ENCODE data around the gene PRUNE2. TPM values are rescaled to one million over a fixed set of nuclear protein-coding genes. Genes with fewer than 3 reads are reported as not detected.

The PRUNE2 gene
- total RNA-seq, 1 donor from 2014 or later = 8.7 TPM

- DNase-seq (ENCODE audit: low read depth) (no peak), FAIRE-seq (no peak)
- H3K4me2 ChIP-seq (ENCODE audit: low read length) = no peak within 1 kb of the TSS
- H3K27ac Mint-ChIP-seq (ENCODE audit: unreplicated experiment) = no peak within 1 kb of the TSS
- H3K27me3 ChIP-seq (ENCODE audit: insufficient read depth, low read length) = no peaks in the 10 kb centered on the region
- H3K27ac ChIP-seq (ENCODE audit: low read depth, low read length) = no peak within 1 kb of the TSS
- H3K9me3 ChIP-seq (ENCODE audit: insufficient read depth, low read depth, low read length) = no peaks in the 10 kb centered on the region
- no peaks in the 10 kb centered on the region for H3K36me3 Mint-ChIP-seq (ENCODE audit: low read depth, unreplicated experiment)
- H3K9ac ChIP-seq (ENCODE audit: low read length) = no peak within 1 kb of the TSS
- H3K4me1 ChIP-seq (ENCODE audit: insufficient read depth, low read length) = no peaks in the 10 kb centered on the region
- H3K9me3 Mint-ChIP-seq (ENCODE audit: unreplicated experiment) = peaks cover 3% of the 10 kb centered on the region
- H3K79me2 ChIP-seq (ENCODE audit: insufficient read depth, low read length) = no peaks in the 10 kb centered on the region
- no peak within 1 kb of the TSS for H3K4me3 Mint-ChIP-seq (ENCODE audit: unreplicated experiment)
- no peaks in the 10 kb centered on the region for H3K36me3 ChIP-seq (ENCODE audit: insufficient read depth, low read length)
- peaks cover 1% of the 10 kb centered on the region for H3K27me3 Mint-ChIP-seq (ENCODE audit: low read depth, unreplicated experiment)
- no peak within 1 kb of the TSS for H2AFZ ChIP-seq (ENCODE audit: low read depth, low read length)
- H3K4me3 ChIP-seq (ENCODE audit: insufficient read depth, low read depth, low read length) = no peak within 1 kb of the TSS
- H4K20me1 ChIP-seq (ENCODE audit: insufficient read depth, low read length) = no peaks in the 10 kb centered on the region
- H3K4me1 Mint-ChIP-seq (ENCODE audit: low read depth, unreplicated experiment) = no peaks in the 10 kb centered on the region
- TF ChIP-seq EZH2 (IDR thresholded peaks at IDR 0.05; ENCODE audit: insufficient read depth, low read length) = no peak
Measured at GRCh38 chr9:76764138-76764537, 141.8 kb downstream of the PRUNE2 start, which contains the start of gene PCA3. TSS of gene PCA3 (plus strand) at chr9:76764438.

DNA sequence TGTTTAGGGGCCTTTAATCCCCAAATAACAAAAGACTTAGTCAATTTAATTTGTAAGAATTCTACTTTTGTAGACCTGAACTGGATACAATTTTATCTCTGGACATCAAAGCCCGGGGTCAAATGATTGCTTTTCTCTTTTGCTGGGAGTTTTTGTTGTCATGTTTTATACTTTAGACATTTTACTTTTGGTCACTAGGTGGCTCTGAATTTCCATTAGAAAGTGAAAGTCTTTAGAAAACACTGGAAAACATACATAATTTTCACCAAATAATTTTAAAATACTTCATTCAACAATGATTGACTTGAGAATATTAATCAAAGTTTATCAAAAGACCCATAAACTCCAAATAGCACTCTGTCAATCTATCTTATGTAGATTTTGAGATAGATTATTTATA is 144.5 kb downstream of the PRUNE2 start:
- FAIRE-seq = no peak

GRCh38 chr9:76759732-76760131 is 146.2 kb downstream of the PRUNE2 start:
- H3K4me2 ChIP-seq (ENCODE audit: low read length) = no peak overlapping the region
- no peaks in the 10 kb centered on the region for H3K36me3 Mint-ChIP-seq (ENCODE audit: low read depth, unreplicated experiment)
- H3K79me2 ChIP-seq (ENCODE audit: insufficient read depth, low read length) = no peaks in the 10 kb centered on the region
- no peaks in the 10 kb centered on the region for H3K36me3 ChIP-seq (ENCODE audit: insufficient read depth, low read length)
- H3K27me3 ChIP-seq (ENCODE audit: insufficient read depth, low read length) = no peaks in the 10 kb centered on the region
- H3K9me3 ChIP-seq (ENCODE audit: insufficient read depth, low read depth, low read length) = no peaks in the 10 kb centered on the region
- H3K4me1 Mint-ChIP-seq (ENCODE audit: low read depth, unreplicated experiment) = peaks cover 7% of the 10 kb centered on the region
- peaks cover 3% of the 10 kb centered on the region for H3K27me3 Mint-ChIP-seq (ENCODE audit: low read depth, unreplicated experiment)
- no peak for DNase-seq (ENCODE audit: low read depth)
- no peak overlapping the region for H3K4me3 Mint-ChIP-seq (ENCODE audit: unreplicated experiment)
- TF ChIP-seq CTCF (IDR thresholded peaks at IDR 0.05; ENCODE audit: insufficient read depth, low read depth, low read length) (no peak), EZH2 (IDR thresholded peaks at IDR 0.05; ENCODE audit: insufficient read depth, low read length) (no peak)
- H3K9me3 Mint-ChIP-seq (ENCODE audit: unreplicated experiment) = peaks cover 1% of the 10 kb centered on the region
- no peaks in the 10 kb centered on the region for H4K20me1 ChIP-seq (ENCODE audit: insufficient read depth, low read length)
- H3K27ac ChIP-seq (ENCODE audit: low read depth, low read length) = no peak overlapping the region
- no peak overlapping the region for H3K4me3 ChIP-seq (ENCODE audit: insufficient read depth, low read depth, low read length)
- no peak overlapping the region for H3K9ac ChIP-seq (ENCODE audit: low read length)
- no peak overlapping the region for H2AFZ ChIP-seq (ENCODE audit: low read depth, low read length)
- no peak for FAIRE-seq
- H3K4me1 ChIP-seq (ENCODE audit: insufficient read depth, low read length) = no peaks in the 10 kb centered on the region
- no peak overlapping the region for H3K27ac Mint-ChIP-seq (ENCODE audit: unreplicated experiment)

More for the DNA sequence above, 144.5 kb downstream of the PRUNE2 start:
- Histone ChIP-seq H4K20me1 (ENCODE audit: insufficient read depth, low read length) (no peaks in the 10 kb centered on the region), H3K27me3 (ENCODE audit: insufficient read depth, low read length) (no peaks in the 10 kb centered on the region), H3K36me3 (ENCODE audit: insufficient read depth, low read length) (no peaks in the 10 kb centered on the region), H2AFZ (ENCODE audit: low read depth, low read length) (no peak overlapping the region), H3K4me3 (ENCODE audit: insufficient read depth, low read depth, low read length) (no peak overlapping the region), H3K9ac (ENCODE audit: low read length) (no peak overlapping the region), H3K9me3 (ENCODE audit: insufficient read depth, low read depth, low read length) (no peaks in the 10 kb centered on the region), H3K27ac (ENCODE audit: low read depth, low read length) (no peak overlapping the region), H3K4me2 (ENCODE audit: low read length) (no peak overlapping the region), H3K79me2 (ENCODE audit: insufficient read depth, low read length) (no peaks in the 10 kb centered on the region), H3K4me1 (ENCODE audit: insufficient read depth, low read length) (no peaks in the 10 kb centered on the region)
- Mint-ChIP-seq H3K4me1 (ENCODE audit: low read depth, unreplicated experiment) (no peaks in the 10 kb centered on the region), H3K27ac (ENCODE audit: unreplicated experiment) (no peak overlapping the region), H3K9me3 (ENCODE audit: unreplicated experiment) (peaks cover 1% of the 10 kb centered on the region), H3K27me3 (ENCODE audit: low read depth, unreplicated experiment) (peaks cover 3% of the 10 kb centered on the region), H3K4me3 (ENCODE audit: unreplicated experiment) (no peak overlapping the region), H3K36me3 (ENCODE audit: low read depth, unreplicated experiment) (no peaks in the 10 kb centered on the region)
- TF ChIP-seq EZH2 (IDR thresholded peaks at IDR 0.05; ENCODE audit: insufficient read depth, low read length) = no peak
- peak; percentile 33 for TF ChIP-seq CTCF (IDR thresholded peaks at IDR 0.05; ENCODE audit: insufficient read depth, low read depth, low read length)
- no peak for DNase-seq (ENCODE audit: low read depth)
